ENCODE data around the gene IL37.

DNA sequence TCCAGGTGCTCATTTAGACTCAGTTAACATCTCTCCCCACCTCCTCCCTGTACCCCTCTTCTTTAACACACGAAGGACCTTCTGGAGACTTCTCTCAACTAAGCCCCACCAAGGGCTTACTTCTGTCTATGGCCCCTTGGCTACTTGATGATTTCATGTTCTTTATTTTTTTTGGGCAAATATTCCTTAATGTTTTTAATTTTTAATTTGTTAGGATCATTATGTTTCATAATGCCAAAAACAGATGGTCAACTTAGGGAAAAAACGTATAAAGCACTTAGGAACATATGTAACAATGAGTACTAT, 25.9 kb downstream of the IL37 start:
- TF ChIP-seq, protein P1, sequence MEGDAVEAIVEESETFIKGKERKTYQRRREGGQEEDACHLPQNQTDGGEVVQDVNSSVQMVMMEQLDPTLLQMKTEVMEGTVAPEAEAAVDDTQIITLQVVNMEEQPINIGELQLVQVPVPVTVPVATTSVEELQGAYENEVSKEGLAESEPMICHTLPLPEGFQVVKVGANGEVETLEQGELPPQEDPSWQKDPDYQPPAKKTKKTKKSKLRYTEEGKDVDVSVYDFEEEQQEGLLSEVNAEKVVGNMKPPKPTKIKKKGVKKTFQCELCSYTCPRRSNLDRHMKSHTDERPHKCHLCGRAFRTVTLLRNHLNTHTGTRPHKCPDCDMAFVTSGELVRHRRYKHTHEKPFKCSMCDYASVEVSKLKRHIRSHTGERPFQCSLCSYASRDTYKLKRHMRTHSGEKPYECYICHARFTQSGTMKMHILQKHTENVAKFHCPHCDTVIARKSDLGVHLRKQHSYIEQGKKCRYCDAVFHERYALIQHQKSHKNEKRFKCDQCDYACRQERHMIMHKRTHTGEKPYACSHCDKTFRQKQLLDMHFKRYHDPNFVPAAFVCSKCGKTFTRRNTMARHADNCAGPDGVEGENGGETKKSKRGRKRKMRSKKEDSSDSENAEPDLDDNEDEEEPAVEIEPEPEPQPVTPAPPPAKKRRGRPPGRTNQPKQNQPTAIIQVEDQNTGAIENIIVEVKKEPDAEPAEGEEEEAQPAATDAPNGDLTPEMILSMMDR (conservative IDR thresholded peaks at IDR 0.05 in 1 of 2, IDR thresholded peaks at IDR 0.05 in 1 of 2; ENCODE audit: low read depth in 1 of 2, low read length in 2 of 2), result no peak
- TF ChIP-seq EZH2 (IDR thresholded peaks at IDR 0.05; ENCODE audit: low read length, missing control alignments), result no peak

Data from fibroblast of lung (primary cell).